K562 (cell line): ENCODE data around the gene OFD1. TPM values are rescaled to one million over a fixed set of nuclear protein-coding genes. Genes with fewer than 3 reads are reported as not detected.

Experiments
- ATAC-seq: fragments of 200-7000 bp; cut with Tn5 transposase; 3 replicates; pipeline ENCODE4 v1.9.1; 2020; ENCODE audit warnings: moderate library complexity
- BruUV-seq: library from RNA; stranded (reverse); fragments of 400-500 nt; replicated peaks from 2 replicates; lab custom pipeline; 2021; lab: Mats Ljungman, UMichigan
- CTCF ChIA-PET: fragments of 300-600 bp; formaldehyde crosslinking; extraction: SDS; loops from one replicate; lab custom pipeline; 2021; ENCODE audit warnings: low intra/inter-chr PET ratio; lab: Yijun Ruan, JAX
- POLR2A ChIA-PET: fragments of 300-600, 350-650 bp; sonication (Branson Sonifier 250); formaldehyde crosslinking; extraction: SDS; loops from one replicate; lab custom pipeline; 2021; ENCODE audit warnings: antibody characterized with exemption, inconsistent platforms; lab: Yijun Ruan, JAX
- DNase-seq, 4 experiments: peaks; one replicate each; pipeline versions ENCODE4 v3.0.0 to v3.0.0-alpha.2; 2011 to 2018; ENCODE audit warnings: low spot score in 3 of 4, mixed read lengths in 3 of 4; ENCODE audit errors: extremely low read depth in 1 of 4
- FAIRE-seq: peaks from 2 replicates; lab custom pipeline; 2011; peaks lifted over from hg19 to GRCh38; lab: Jason Lieb, UNC
- H2AFZ ChIP-seq: 2 replicates; pipeline ENCODE4 v1.6.0; 2011; ENCODE audit warnings: low read depth, low read length, control low read depth, inconsistent platforms
- H3K27ac ChIP-seq: fragments of 200-600 bp; 3 replicates; pipeline ENCODE4 v1.8.0; 2011; ENCODE audit warnings: low read depth, mild to moderate bottlenecking, control low read depth, inconsistent platforms, low read length, moderate library complexity, mixed read lengths; ENCODE audit errors: extremely low read depth
- H3K27me3 ChIP-seq, 2 experiments: fragments of 300-600 bp in 1 of 2; 2 replicates in 1 of 2; 3 replicates in 1 of 2; pipeline versions ENCODE4 v1.6.0 to v1.8.0; 2011; ENCODE audit warnings: inconsistent platforms in 2 of 2, low read length in 2 of 2, mild to moderate bottlenecking in 1 of 2, mixed read lengths in 1 of 2, moderate library complexity in 1 of 2; ENCODE audit not compliant: control insufficient read depth in 2 of 2, insufficient read depth in 2 of 2
- H3K36me3 ChIP-seq: fragments of 300-600 bp; 3 replicates; pipeline ENCODE4 v1.8.0; 2011; ENCODE audit warnings: mild to moderate bottlenecking, low read length, inconsistent platforms; ENCODE audit not compliant: control insufficient read depth, insufficient read depth
- H3K4me1 ChIP-seq, 2 experiments: fragments of 200-600 bp in 1 of 2; replicated peaks in 1 of 2; 2 replicates in 1 of 2; 3 replicates in 1 of 2; pipeline versions ENCODE4 v1.5.1 to v1.8.0; 2011; ENCODE audit warnings: inconsistent platforms in 2 of 2, low read length in 2 of 2, mild to moderate bottlenecking in 1 of 2, mixed read lengths in 1 of 2, moderate library complexity in 1 of 2; ENCODE audit not compliant: control insufficient read depth in 2 of 2, insufficient read depth in 2 of 2
- H3K4me2 ChIP-seq: 2 replicates; pipeline ENCODE4 v1.6.1; 2011; ENCODE audit warnings: low read length, control low read depth, inconsistent platforms, mixed read lengths; ENCODE audit not compliant: insufficient read depth
- H3K4me3 ChIP-seq: fragments of 200-600 bp; sonication (generic), shearing (Covaris generic); 2 replicates; pipeline ENCODE4 v1.5.1; 2016; ENCODE audit warnings: control low read depth, inconsistent platforms
- H3K79me2 ChIP-seq: fragments of 200-600 bp; 3 replicates; pipeline ENCODE4 v1.8.0; 2011; ENCODE audit warnings: low read length, inconsistent platforms; ENCODE audit not compliant: control insufficient read depth, insufficient read depth
- H3K9ac ChIP-seq, 2 experiments: 2 replicates each; pipeline versions ENCODE4 v1.6.0 to v1.6.1; 2011; ENCODE audit warnings: low read depth in 2 of 2, low read length in 2 of 2, control low read depth in 1 of 2, inconsistent platforms in 1 of 2, mild to moderate bottlenecking in 1 of 2, mixed read lengths in 1 of 2; ENCODE audit not compliant: insufficient read depth in 1 of 2
- H3K9me1 ChIP-seq: one replicate; pipeline ENCODE4 v1.6.0; 2011; ENCODE audit warnings: inconsistent platforms, mild to moderate bottlenecking, low read length, moderate library complexity; ENCODE audit not compliant: control insufficient read depth, insufficient read depth
- H3K9me3 ChIP-seq: replicated peaks from 2 replicates; pipeline ENCODE4 v1.5.1; 2011; ENCODE audit warnings: low read depth, low read length, inconsistent platforms; ENCODE audit not compliant: control insufficient read depth, insufficient read depth
- H4K20me1 ChIP-seq: replicated peaks from 2 replicates; pipeline ENCODE4 v1.6.1; 2011; ENCODE audit warnings: low read length, inconsistent platforms, mixed read lengths; ENCODE audit not compliant: control insufficient read depth, insufficient read depth
- GTF2F1 ChIP-seq: IDR thresholded peaks from 2 replicates; pipeline ENCODE4 v1.6.1; 2011; ENCODE audit warnings: low read depth, low read length, improper control_type of control experiment
- JUND ChIP-seq, 2 experiments: IDR thresholded peaks; 2 replicates in 1 of 2; 3 replicates in 1 of 2; pipeline ENCODE4 v1.6.1; 2011; ENCODE audit warnings: borderline replicate concordance in 2 of 2, low read depth in 2 of 2, low read length in 2 of 2, improper control_type of control experiment in 1 of 2, missing biosample characterization in 1 of 2, missing genetic modification characterization in 1 of 2, missing genetic modification reagents in 1 of 2
- MLX ChIP-seq, 2 experiments: fragments of 450-650 bp in 1 of 2; sonication (generic) in 1 of 2; formaldehyde crosslinking; conservative IDR thresholded peaks; 2 replicates each; pipeline versions ENCODE4 v1.4.0 to v1.8.1; 2020 to 2022; ENCODE audit warnings: mild to moderate bottlenecking in 1 of 2, missing genetic modification reagents in 1 of 2
- NFIX ChIP-seq: fragments of 250-450 bp; sonication (Bioruptor Pico); IDR thresholded peaks from 2 replicates; pipeline ENCODE4 v1.4.0; 2020; ENCODE audit warnings: low read depth, mild to moderate bottlenecking, moderate library complexity
- PHB2 ChIP-seq: fragments of 450-650 bp; IDR thresholded peaks from 2 replicates; pipeline ENCODE4 v1.6.1; 2017; ENCODE audit warnings: low read depth
- POLR2AphosphoS2 ChIP-seq: IDR thresholded peaks from 2 replicates; pipeline ENCODE4 v1.6.1; 2012; ENCODE audit warnings: low read length, improper control_type of control experiment
- SRSF9 ChIP-seq: fragments of 200-400 bp; formaldehyde crosslinking; IDR thresholded peaks from 2 replicates; pipeline ENCODE4 v1.6.1; 2017; ENCODE audit warnings: low read depth, low read length, borderline replicate concordance
- XRCC4 ChIP-seq: IDR thresholded peaks from one replicate; pipeline ENCODE4 v1.6.1; 2011; ENCODE audit not compliant: insufficient read depth, insufficient read length; ENCODE audit errors: extremely low read depth
- ZC3H11A ChIP-seq: IDR thresholded peaks from 2 replicates; pipeline ENCODE4 v1.6.1; 2012; ENCODE audit warnings: low read depth, low read length, improper control_type of control experiment
- WGBS: fragments of 100-300 bp; shearing (Covaris generic); methylation state at CpG from one replicate; pipeline ENCODE4 v1.1.6; 2016; ENCODE audit warnings: low coverage, mixed read lengths; ENCODE audit not compliant: insufficient coverage; ENCODE audit errors: missing lambda C conversion rate; 5-methylcytosine and 5-hydroxymethylcytosine counted together
- in situ Hi-C: fragments of 300-500 bp; cut with MboI; formaldehyde crosslinking; loops from 4 replicates; pipeline ENCODE4 v1.15.0; 2018; ENCODE audit warnings: inconsistent platforms, mixed read lengths
- intact Hi-C: fragments of 100-400 bp; cut with micrococcal nuclease; formaldehyde crosslinking; loops from 2 replicates; pipeline ENCODE4 v1.14.2; 2022
- polyA plus RNA-seq, 8 experiments: library from polyadenylated mRNA; depleted of rRNA in 4 of 8; stranded (reverse) in 5 of 8; unstranded in 3 of 8; fragments of >200 nt; fragmentation: Nextera tagmentation in 2 of 8; fragmentation: Illumina TruSeq in 1 of 8; extraction: Ambion mirVana in 2 of 8; extraction: Trizol in 1 of 8; gene quantifications; 2 replicates each; pipeline versions ENCODE4 v1.2.1 to v1.2.3, GENCODE V29; 2011 to 2014; ENCODE audit warnings: inconsistent platforms in 1 of 8, missing spikeins in 1 of 8
- total RNA-seq, 7 experiments: library from RNA; depleted of rRNA in 6 of 7; stranded (reverse); fragments of >200 nt in 6 of 7; fragmentation: Illumina TruSeq in 2 of 7; extraction: Trizol in 2 of 7; gene quantifications; 2 replicates each; pipeline versions ENCODE4 v1.2.1 to v1.2.3, GENCODE V29; 2011 to 2021; ENCODE audit warnings: low replicate concordance in 1 of 7
- TF ChIP-seq, protein P1 (sequence below): fragments of 450-650 bp; formaldehyde crosslinking; conservative IDR thresholded peaks from 2 replicates; pipeline ENCODE4 v1.4.0; 2022; ENCODE audit warnings: mild to moderate bottlenecking, missing genetic modification characterization
- TF ChIP-seq, protein P2 (sequence below): sonication (generic); formaldehyde crosslinking; IDR thresholded peaks from 2 replicates; pipeline ENCODE4 v1.8.1; 2023; ENCODE audit warnings: mild to moderate bottlenecking, missing genetic modification reagents
- TF ChIP-seq, protein P3 (sequence below): sonication (generic); formaldehyde crosslinking; IDR thresholded peaks from 2 replicates; pipeline ENCODE4 v1.9.0; 2022; ENCODE audit warnings: mild to moderate bottlenecking, missing genetic modification reagents
- TF ChIP-seq, protein P4 (sequence below): fragments of 450-650 bp; IDR thresholded peaks from 2 replicates; pipeline ENCODE4 v1.7.1; 2018; ENCODE audit warnings: mild to moderate bottlenecking, low read depth; ENCODE audit not compliant: partially characterized antibody

Gene OFD1
- total and polyA plus RNA-seq, 9 of the 15 experiments (the other 6 are each of a cell fraction or from before 2014, with no cell fraction given) = 22.0 to 49.1 (median 30.2) TPM

DNA sequence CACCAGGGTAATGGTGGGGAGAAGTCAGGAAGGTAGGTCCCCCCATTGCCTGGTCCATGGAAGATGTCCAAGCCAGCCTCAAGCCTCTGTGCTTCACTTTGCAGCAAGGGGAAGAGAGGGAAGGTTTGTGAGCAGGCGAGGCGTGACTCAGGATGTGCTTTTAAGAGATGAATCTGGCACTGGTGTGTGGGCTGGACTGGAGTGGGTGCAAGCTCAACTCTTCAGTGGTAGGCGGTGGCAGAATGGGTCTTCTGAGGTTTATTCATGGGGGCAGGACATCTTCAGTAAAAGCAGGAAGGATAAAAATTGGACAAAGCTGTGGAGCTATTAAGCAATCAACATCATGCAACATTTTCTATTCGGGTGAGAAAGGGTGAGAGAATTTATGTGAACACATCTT, 63.0 kb downstream of the OFD1 start (continued):
- TF ChIP-seq SRSF9 (no peak), POLR2AphosphoS2 (no peak)

GRCh38 chrX:13798184-13798583, 63.6 kb downstream of the OFD1 start:
- Histone ChIP-seq H3K9me3 (no peaks in the 10 kb centered on the region), H3K4me2 (no peak overlapping the region), H3K36me3 (no peaks in the 10 kb centered on the region), H4K20me1 (no peaks in the 10 kb centered on the region), H3K4me3 (no peak overlapping the region), H3K9me1 (no peaks in the 10 kb centered on the region), H3K27ac (no peak overlapping the region), H2AFZ (no peak overlapping the region), H3K9ac (no peak overlapping the region), H3K79me2 (no peaks in the 10 kb centered on the region), H3K27me3 (peaks cover 2 to 11% of the 10 kb centered on the region in 2 experiments; a peak in 4 of 5 replicates), H3K4me1 (no peaks in the 10 kb centered on the region)
- in situ Hi-C loops = no loop called here
- no TSS peak for BruUV-seq
- ChIA-PET POLR2A (interaction anchor here (0.5 kb wide), 1 partner anchor 107 kb away, joined by 4 read pairs; no protein-coding TSS in a partner anchor), CTCF (no interaction called here)
- no peak for DNase-seq
- ATAC-seq = no peak
- intact Hi-C loops = no loop called here
- WGBS = 0% methylated on average over 4 of the region's 4 CpGs
- FAIRE-seq = no peak
- TF ChIP-seq JUND (IDR thresholded peaks at IDR 0.05; ENCODE audit: borderline replicate concordance, low read depth, low read length) (no peak), JUND (tag; IDR thresholded peaks at IDR 0.05; ENCODE audit: borderline replicate concordance, low read depth, low read length) (no peak), NFIX (no peak), ZC3H11A (no peak), MLX (CRISPR knock-in tag; conservative IDR thresholded peaks at IDR 0.05) (no peak), XRCC4 (no peak), PHB2 (no peak), GTF2F1 (no peak)
- TF ChIP-seq, protein P1, sequence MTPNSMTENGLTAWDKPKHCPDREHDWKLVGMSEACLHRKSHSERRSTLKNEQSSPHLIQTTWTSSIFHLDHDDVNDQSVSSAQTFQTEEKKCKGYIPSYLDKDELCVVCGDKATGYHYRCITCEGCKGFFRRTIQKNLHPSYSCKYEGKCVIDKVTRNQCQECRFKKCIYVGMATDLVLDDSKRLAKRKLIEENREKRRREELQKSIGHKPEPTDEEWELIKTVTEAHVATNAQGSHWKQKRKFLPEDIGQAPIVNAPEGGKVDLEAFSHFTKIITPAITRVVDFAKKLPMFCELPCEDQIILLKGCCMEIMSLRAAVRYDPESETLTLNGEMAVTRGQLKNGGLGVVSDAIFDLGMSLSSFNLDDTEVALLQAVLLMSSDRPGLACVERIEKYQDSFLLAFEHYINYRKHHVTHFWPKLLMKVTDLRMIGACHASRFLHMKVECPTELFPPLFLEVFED = no peak
- TF ChIP-seq, protein P2, sequence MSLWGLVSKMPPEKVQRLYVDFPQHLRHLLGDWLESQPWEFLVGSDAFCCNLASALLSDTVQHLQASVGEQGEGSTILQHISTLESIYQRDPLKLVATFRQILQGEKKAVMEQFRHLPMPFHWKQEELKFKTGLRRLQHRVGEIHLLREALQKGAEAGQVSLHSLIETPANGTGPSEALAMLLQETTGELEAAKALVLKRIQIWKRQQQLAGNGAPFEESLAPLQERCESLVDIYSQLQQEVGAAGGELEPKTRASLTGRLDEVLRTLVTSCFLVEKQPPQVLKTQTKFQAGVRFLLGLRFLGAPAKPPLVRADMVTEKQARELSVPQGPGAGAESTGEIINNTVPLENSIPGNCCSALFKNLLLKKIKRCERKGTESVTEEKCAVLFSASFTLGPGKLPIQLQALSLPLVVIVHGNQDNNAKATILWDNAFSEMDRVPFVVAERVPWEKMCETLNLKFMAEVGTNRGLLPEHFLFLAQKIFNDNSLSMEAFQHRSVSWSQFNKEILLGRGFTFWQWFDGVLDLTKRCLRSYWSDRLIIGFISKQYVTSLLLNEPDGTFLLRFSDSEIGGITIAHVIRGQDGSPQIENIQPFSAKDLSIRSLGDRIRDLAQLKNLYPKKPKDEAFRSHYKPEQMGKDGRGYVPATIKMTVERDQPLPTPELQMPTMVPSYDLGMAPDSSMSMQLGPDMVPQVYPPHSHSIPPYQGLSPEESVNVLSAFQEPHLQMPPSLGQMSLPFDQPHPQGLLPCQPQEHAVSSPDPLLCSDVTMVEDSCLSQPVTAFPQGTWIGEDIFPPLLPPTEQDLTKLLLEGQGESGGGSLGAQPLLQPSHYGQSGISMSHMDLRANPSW = no peak
- TF ChIP-seq, protein P3, sequence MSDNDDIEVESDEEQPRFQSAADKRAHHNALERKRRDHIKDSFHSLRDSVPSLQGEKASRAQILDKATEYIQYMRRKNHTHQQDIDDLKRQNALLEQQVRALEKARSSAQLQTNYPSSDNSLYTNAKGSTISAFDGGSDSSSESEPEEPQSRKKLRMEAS = no peak
- TF ChIP-seq, protein P4, sequence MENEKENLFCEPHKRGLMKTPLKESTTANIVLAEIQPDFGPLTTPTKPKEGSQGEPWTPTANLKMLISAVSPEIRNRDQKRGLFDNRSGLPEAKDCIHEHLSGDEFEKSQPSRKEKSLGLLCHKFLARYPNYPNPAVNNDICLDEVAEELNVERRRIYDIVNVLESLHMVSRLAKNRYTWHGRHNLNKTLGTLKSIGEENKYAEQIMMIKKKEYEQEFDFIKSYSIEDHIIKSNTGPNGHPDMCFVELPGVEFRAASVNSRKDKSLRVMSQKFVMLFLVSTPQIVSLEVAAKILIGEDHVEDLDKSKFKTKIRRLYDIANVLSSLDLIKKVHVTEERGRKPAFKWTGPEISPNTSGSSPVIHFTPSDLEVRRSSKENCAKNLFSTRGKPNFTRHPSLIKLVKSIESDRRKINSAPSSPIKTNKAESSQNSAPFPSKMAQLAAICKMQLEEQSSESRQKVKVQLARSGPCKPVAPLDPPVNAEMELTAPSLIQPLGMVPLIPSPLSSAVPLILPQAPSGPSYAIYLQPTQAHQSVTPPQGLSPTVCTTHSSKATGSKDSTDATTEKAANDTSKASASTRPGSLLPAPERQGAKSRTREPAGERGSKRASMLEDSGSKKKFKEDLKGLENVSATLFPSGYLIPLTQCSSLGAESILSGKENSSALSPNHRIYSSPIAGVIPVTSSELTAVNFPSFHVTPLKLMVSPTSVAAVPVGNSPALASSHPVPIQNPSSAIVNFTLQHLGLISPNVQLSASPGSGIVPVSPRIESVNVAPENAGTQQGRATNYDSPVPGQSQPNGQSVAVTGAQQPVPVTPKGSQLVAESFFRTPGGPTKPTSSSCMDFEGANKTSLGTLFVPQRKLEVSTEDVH = no peak
